NCI-H1436 treated with DMSO at 0.1 percent for 48 hours (cell line): ENCODE results near the gene CCM2L.

Experiments
- DNase-seq: peaks from one replicate; lab custom pipeline; 2025; lab: John Stamatoyannopoulos, UW

CCM2L gene

DNA sequence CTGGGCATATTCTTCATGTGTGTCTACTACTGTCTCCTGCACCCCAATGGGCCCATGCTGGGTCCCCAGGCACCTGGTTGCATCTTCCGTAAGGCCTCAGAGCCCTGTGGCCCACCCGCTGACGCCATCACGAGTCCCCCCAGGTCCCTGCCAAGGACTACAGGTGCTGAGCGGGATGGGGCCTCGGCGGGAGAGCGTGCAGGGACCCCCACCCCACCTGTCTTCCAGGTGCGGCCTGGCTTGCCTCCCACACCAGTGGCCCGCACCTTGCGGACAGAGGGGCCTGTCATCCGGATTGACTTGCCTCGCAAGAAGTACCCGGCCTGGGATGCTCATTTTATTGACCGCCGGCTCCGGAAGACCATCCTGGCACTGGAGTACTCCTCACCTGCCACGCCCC, 13.2 kb upstream of the CCM2L start:
- no peak for DNase-seq

DNA sequence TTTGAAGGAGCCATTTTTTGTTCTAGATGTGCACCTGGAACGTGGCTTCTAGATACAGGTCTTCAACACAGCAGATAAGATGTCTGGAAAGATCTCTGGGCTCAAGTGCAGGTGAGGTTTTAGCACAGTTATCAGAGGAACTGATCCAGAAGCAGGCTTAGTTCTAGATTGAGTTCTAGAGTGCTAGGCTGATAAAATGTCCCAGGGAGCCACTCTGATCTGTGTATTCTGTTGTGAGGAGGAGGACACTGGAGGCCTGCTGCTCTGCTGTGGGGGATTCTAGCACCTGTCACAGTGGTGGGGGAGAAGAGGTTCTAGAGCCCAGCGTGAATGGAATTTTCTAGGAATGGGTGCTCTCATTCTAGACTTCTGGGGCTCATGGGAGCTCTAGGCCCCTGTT, 12.0 kb upstream of the CCM2L start:
- no peak for DNase-seq

DNA sequence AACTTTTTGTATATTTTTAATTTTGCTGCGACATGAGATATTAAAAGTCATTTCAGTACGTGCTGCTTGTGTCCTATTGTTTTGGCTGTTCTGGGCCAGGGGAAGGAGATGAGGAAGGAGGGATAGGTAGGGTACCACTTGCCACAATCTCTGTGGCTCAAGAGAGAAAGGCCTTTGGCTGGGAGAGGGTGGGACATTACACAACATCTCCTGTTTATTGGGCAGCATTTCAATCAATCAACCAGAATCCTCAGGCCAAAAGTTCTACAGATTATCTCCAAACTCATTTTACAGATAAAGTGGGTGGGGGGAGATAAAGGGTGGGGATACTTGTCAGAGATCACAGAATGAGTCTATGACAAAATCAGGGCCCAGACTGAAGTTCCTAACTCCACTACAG, 6.9 kb upstream of the CCM2L start:
- DNase-seq, result no peak

DNA sequence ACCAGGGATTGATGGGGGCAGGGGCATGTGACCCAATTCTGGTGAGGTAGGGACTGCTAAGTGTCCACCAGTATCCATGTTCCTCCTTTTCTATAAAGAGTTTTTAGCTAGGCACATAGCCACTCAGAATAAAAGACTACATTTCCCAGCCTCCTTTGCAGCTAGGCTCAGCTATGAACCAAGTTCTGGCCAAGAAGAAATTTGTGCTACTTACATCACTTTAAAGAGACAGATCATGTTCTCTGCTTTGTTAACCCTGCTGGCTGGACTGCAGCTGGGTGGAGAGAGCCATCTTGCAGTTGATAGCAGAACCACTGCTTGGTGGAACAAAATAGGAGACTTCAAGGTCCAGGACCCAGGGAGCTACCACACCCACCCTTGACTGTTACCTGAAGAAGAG, 5.3 kb upstream of the CCM2L start:
- no peak for DNase-seq

DNA sequence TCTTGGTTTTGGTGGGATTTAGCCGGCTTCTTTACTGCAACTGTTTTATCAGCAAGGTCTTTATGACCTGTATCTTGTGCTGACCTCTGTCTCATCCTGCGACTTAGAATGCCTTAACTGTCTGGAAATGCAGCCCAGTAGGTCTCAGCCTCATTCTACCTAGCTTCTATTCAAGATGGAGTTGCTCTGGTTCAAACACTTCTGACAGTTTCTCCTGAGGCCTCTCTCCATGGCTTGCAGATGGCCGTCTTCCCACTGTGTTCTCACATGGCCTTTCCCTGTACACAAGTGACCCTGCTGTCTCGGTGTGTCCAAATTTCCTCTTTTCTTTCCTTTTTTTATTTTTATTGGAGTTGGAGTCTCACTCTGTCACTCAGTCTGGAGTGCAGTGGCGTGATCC, 4.2 kb upstream of the CCM2L start:
- no peak for DNase-seq

DNA sequence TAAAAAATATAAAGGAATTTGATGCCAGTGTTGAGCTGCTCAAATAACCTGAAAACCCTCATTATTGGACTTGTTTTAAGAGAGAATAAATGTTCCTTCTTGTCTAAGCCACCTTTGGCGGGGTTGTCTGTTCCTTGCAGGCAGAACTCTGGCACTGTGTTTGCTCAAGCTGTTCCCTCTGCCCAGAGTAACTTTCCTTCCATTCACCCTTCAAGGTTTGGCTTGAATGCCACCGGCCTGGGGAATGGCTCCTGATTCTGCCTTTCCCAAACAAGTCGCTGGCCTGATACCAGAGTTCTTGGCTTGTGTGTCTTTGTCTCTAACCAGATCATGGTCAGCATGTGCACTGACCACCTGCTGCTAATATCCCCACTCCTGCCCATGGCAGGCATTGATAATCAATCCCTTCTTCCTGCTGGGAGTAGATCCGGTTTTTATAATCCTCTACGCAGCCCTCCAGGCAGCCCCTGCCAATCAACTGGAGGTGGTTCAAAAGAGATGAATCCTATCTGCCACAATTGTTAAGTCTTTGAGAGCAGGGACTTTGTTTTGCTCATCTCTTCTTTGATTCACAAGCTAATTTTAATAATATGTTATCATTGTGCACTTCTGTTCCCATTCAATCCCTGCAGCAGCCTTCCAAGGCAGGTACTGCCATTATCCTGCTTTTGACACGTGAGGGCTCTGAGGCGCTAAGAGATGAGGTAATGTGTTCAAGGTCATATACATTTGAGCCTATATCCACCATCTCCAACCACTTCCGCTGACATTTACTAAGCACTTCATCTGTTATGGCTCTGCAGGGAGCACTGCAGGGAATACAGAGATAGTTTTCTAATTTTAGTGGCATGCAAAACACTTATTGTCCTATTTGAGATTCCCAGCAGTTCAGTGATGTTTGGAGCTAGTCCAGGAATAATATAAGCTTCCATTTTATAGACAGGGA, 3.1 kb upstream of the CCM2L start:
- no peak for DNase-seq

DNA sequence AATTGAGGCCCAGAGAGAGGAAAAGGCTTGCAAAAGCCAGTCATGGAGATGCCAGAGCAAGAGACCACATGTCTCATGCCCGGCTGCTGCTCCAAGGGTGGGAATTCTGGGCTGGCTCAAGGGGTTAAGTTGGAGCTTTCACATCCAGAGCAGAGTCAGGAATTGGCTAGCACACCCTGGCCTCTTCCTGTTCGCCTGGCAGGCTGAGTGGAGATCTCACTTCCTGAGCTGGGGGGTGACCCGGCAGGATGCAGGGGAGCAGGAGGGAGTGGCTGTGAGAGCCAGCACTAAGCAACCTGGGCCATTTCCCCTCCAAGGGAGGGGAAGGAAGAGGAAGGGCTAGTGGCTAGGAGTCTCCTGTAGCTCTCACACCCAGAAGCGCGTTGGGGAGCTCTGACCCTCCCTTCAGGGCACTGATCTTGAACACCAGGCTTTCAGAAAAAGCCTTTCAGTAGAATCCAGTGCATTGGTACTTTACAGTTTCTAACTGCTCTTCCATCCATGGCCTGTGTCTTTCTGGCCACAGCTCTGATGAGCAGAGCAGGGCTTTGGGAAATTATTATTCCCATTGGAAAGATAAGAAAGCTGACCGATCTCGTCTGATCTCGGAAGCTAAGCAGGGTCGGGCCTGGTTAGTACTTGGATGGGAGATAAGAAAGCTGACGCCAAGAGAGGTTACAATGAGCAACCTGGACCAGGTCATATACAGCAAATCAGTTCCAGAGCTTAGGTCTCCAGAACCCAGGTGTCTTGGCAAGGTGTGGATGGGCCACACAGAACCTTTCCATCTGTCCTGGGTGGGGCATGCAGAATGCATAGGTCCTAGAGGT, 2.2 kb upstream of the CCM2L start:
- no peak for DNase-seq

DNA sequence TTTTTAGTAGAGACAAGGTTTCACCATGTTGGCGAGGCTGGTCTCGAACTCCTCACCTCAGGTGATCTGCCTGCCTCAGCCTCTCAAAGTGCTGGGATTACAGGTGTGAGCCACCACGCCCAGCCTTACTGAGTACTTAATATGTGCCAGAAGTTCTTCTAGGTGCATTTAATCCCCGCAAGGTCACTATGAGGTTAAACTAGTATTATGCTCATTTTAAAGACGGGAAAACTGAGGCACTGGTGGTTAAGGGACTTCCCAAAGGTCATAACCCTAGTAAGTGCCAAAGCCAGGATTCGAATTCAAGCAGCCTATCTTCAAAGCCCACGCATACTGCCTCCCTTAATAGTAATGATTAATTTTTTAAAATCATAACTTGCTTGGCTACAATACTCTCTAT, 674 bp upstream of the CCM2L start:
- DNase-seq, result no peak

DNA sequence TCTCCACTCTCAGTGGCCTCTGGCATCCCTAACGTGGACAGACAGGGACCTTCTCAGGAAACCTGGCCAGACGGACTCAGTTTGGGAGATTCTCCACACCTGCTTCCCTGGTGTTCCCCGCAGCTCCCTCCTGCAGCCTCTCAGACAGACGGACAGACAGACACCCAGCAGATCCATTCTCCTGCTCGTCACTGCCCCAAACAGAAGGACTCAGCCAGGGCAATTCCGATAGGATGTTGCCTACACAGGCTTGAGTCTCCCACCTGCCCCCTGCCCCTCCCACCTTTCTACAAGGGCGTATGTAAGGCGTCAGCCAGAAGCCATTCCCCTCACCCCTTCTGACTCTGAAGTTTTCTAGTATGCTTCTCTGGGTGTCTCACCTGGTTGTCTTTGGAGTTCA, 428 bp downstream of the CCM2L start:
- DNase-seq, result no peak

DNA sequence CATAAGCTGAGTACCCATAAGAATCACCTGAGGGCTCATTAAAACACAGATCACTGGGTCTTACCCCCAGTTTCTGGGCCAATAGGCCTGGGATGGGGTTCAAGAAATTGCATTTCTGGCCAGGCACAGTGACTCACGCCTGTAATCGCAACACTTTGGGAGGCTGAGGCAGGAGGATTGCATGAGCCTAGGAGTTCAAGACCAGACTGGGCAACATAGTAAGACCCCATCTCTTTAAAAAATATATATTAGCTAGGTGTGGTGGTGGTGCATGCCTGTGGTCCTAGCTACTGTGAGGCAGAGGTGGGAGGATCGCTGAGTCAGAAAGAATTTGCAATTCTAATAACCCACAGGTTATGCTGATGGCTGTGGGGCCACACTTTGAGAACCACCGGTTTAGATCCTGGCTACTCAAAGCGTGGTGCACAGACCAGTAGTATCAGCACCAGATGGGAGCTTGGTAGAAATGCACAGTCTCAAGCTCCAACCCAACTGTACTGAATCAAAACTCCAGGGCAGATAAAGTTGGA, 2.0 kb downstream of the CCM2L start:
- no peak for DNase-seq

DNA sequence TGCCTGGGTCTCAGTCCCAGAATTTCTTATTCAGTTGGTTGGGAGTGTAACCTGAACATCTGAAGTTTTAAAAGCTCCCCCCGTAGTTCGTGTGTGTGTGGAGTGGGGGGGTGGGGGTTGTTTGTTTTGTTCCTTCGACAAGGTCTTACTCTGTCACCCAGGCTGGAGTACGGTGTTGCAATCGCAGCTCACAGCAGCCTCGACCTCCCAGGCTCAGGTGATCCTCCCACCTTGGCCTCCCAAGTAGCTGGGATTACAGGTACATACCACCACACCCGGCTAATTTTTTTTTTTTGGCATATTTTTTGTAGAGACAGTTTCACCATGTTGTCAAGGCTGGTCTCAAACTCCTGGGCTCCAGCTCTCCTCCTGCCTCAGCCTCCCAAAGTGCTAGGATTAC, 3.1 kb downstream of the CCM2L start:
- DNase-seq, result no peak

DNA sequence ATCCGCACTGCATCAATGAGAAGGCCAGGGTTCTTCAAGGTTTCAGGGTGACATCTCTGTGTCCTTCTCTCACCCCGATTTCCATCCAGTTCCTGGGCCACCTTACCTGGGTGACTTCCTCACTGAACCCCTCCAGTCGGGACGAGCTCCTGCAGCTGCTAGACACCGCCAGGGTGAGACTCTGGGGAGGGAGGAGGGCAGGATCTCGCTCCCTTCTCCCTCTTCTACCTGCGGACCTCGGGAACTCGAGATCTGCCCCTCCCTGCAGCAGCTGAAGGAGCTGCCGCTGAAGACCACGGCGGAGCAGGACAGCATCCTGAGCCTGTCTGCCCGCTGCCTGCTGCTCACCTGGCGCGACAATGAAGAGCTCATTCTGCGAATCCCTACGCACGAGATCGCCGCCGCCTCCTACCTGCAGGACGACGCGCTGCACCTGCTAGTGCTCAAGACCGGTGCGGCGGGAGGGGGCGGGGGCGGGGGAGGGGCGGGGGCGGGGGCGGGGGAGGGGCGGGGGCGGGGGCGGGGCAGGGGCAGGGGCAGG, 7.5 kb downstream of the CCM2L start:
- peak; percentile 20 for DNase-seq

DNA sequence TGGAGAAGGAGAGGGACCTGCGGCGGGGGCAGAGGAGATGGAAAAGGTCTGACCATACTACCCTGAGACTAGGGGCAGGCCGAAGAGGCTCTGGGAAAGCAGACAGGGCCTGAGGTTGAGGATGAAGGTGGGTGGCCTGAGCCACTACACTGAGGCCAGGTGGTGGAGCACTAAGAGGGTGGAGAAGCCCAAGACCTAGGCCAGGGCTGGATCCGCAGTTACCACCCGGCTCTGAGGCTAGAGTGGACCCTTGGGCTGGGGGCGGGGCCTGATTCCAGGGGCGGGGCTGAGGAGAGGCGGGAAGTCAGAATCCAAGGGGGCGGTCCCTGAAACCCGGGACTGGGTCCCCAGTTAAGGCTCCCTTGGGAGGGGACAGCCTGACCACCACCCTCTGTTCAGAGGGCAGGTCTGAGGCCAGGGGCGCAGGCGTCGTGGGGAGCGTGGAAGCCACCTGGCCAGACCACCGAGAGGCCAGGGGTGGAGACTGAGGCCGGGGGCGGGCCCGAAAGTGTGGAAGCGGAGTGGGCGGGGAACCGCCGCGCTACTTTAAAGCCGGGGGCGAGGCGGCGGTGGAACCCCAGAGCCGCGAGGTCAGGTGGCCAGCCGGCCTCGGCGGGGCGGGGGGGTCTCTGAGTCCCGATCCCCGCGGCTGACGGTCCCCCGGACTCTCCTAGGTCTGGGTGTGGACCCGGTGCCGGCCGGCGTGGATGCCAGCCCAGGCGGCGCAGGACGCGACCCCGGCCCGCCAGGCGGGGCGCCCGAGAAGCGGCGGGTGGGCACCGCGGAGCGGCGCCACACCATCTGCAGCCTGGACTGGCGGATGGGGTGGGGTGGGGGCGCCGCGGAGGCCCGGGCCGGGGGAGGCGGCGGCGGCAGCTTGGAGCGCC, 8.3 kb downstream of the CCM2L start:
- no peak for DNase-seq

DNA sequence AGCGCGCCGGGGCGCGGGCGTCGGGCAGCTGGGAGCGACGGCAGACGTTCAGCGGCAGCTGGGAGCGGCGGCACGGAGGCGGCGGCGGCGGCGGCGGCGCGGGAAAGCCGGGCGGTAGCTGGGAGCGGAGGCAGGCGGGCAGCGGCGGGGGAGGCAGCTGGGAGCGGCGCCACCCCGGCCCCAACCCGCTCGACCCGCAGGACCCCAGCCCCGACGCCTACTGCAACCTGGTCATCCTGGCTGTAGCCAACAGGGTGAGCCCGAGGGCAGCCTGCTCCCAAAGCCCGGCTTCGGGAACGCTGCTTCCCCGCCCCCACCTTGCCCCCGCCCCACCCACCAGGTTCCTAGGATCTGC, 8.9 kb downstream of the CCM2L start:
- DNase-seq, result no peak

DNA sequence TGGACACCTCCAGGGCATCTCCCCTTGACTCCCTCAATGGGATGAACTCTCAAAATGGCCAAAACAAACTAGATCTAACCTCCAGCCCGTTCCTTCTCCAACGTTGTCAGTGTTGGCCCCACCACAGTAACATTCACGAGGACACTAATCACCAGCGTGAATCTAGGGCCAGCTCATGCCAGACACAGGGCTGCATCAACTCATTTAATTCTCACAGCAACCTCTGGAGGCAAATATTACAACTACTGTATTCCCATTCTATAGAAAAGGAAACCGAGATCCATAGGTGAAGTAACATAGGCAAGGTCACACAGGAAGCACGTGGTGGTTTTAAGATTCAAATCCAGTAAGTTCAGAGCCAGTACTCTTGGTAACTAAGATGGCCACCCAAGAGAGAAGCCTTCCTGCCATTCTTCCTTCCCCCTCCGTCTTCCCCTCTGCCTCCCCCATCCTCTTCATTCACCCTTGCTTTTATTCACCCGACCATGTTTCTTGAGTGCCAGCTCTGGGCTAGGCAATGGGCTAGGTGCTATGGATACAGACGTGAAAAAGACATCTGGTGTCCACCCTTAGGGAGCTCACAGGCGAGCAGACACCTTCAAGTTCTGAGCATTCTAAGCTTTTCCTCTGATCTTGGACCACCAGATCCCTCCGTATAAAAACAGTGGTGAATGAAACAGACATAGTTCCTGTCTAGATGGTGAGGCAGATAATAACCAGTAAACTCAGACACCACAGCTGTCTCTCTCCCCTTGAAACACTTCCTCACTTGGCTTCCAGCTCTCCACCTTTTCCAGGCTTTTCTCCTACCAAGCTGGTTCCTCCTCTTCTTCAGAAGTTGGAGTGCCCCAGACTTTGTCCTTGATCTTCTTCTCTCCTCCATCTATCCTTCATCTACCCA, 9.6 kb downstream of the CCM2L start:
- no peak for DNase-seq

DNA sequence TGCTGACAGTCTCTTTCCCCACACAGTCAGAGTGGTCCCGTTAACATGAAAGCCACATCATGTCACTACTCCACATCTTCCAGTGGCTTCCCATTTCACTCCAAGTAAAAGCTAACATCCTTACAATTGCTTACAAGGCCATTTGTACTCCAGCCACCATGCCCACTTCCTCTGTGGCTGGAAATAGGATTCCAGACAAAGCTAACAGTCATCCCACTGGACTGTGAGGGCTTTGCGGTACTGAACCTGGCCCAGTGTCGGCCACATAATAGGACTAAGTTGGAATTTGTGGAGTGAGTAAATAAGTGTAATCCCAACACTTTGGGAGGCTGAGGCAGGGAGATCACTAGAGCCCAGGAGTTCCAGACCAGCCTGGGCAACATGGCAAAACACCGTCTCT, 10.9 kb downstream of the CCM2L start:
- DNase-seq, result no peak

DNA sequence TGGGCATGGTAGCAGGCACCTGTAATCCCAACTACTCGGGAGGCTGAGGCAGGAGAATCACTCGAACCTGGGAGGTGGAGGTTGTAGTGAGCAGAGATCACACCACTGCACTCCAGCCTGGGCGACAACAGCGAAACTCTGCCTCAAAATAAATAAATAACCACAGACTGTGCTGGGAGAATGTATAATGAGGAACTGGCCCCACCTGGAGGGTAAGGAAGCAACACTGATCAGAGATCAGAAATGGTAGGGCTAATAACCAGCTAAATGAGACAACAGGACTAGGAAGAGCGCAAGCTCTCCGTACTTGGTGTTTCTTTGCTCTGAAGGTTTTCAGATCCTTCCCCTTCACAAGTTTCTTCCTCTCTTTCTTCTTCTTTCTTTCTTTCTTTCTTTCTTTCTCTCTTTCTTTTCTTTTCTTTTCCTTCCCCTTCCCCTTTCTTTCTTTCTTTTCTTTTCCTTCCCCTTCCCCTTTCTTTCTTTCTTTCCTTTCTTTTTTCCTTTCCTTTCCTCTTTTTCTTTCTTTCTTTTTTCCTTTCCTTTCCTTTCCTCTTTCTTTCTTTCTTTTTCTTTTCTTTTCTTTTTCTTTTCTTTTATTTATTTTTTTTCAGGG, 14.6 kb downstream of the CCM2L start:
- no peak for DNase-seq

DNA sequence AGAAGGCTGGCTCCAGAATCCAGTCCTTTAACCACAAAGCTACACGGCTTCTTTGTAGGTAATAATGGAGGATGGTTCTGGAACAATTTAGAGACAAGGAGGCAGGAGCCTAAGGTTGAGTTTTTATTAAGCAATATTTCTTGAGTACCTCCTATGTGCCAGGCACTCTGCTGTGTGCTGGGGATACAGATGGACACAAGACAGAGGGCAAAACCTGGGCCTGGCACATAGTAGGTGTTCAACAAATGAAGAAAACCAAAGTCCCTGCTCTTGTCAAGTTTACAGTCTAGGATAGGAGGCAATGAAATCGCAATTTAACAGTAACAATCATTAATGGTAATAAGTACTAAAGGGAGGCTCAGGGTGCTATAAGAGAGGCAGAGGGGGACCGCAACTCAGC, 17.4 kb downstream of the CCM2L start:
- DNase-seq, result no peak

DNA sequence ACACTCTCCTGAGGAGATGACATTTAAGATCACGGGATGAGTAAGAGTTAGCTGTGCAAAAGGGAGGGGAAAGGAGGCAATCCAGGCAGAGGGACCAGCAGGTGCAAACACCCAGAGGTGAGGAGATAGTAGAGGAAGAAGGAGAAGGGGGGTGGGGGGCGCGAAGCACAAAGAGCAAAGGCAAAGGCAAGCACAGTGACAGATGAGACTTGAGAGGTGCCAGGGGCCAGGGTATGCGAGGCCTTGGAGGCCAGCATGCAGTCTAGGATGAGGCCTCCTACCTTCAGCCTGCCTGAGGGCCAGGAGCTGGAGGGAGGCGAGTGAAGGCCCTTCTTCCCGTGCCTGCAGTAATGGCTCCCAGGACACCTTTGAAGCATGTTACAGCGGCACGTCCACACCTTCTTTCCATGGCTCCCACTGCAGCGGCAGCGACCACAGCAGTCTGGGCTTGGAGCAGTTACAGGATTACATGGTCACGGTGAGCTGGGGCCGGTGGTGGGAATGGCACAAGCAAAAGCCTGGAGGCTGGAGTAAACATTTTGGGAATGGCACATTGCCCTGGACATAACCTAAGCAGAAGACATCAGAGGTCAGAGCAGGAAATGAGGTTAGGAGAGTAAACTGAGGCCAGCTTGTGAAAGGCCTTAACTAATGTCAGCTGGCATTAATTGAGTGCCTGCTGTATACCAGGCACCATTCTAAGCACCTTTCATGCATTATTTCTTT, 18.6 kb downstream of the CCM2L start:
- DNase-seq, result no peak

DNA sequence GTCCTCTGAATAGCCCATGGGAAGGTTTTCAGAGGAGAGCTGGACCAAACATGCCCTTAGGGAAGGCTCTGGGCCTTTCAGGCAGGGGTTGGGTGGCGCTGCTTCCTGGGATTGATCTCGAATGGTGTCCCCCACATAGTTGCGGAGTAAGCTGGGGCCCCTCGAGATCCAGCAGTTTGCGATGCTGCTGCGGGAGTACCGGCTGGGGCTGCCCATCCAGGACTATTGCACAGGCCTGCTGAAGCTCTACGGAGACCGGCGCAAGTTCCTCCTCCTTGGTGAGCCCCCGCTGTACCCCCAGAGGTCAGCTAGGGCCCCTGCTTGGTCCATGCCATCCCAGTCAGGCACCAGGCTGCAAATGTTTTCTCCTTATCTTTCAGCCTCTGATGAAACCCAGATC, 19.3 kb downstream of the CCM2L start:
- no peak for DNase-seq
